Ureter (tissue), 1 donor: ENCODE measurements around the gene IRF7. TPM values are rescaled to one million over a fixed set of nuclear protein-coding genes. Genes with fewer than 3 reads are reported as not detected.

Experiments used
- DNase-seq: peaks from one replicate; pipeline ENCODE4 v3.0.0-alpha.2; 2020; ENCODE audit warnings: low spot score
- total RNA-seq: library from RNA; stranded (reverse); gene quantifications from one replicate; pipeline ENCODE4 v1.2.4, GENCODE V29; 2023
- donor health status: DM: yes; HTN: yes; CAD: no.

The IRF7 gene
- total RNA-seq, 1 donor from 2014 or later: 14.9 TPM

GRCh38 chr11:620935-621814 is 5.4 kb upstream of the IRF7 start:
- no peak for DNase-seq

GRCh38 chr11:620201-620600 is 4.5 kb upstream of the IRF7 start:
- no peak for DNase-seq

- DNase-seq: no peak
Observed at GRCh38 chr11:619628-620050, 3.9 kb upstream of the IRF7 start.

GRCh38 chr11:618856-619627 is 3.3 kb upstream of the IRF7 start:
- no peak for DNase-seq

GRCh38 chr11:617912-618682 is 2.3 kb upstream of the IRF7 start:
- DNase-seq: no peak

- DNase-seq: no peak
Observed at GRCh38 chr11:617199-617911, 1.6 kb upstream of the IRF7 start.

- no peak for DNase-seq
Observed at GRCh38 chr11:616320-617198, 809 bp upstream of the IRF7 start.

GRCh38 chr11:614623-615503 is 887 bp downstream of the IRF7 start:
- DNase-seq: peak; percentile 75

GRCh38 chr11:614021-614622 is 1.6 kb downstream of the IRF7 start:
- DNase-seq: no peak

GRCh38 chr11:613369-613968 is 2.3 kb downstream of the IRF7 start:
- peak; percentile 73 for DNase-seq

- no peak for DNase-seq
Observed at GRCh38 chr11:612961-613300, 2.8 kb downstream of the IRF7 start.

- DNase-seq: no peak
Observed at GRCh38 chr11:612201-612960, 3.4 kb downstream of the IRF7 start.

GRCh38 chr11:611001-611996 is 4.5 kb downstream of the IRF7 start:
- DNase-seq: no peak

GRCh38 chr11:610146-610801 is 5.5 kb downstream of the IRF7 start:
- no peak for DNase-seq

- DNase-seq: no peak
Observed at GRCh38 chr11:609341-609811, 6.4 kb downstream of the IRF7 start.

GRCh38 chr11:608791-609251 is 6.9 kb downstream of the IRF7 start:
- DNase-seq: no peak
